GM19035 (cell line): Measurements from ENCODE around the gene MVB12B.

Source experiments
- ATAC-seq: cut with Tn5 transposase; IDR thresholded peaks from one replicate; pipeline ENCODE4 v1.9.1; 2021; ENCODE audit not compliant: unreplicated experiment

The MVB12B gene

GRCh38 chr9:126357074-126357473 lies 30.4 kb downstream of the MVB12B start:
- ATAC-seq, result no peak

DNA sequence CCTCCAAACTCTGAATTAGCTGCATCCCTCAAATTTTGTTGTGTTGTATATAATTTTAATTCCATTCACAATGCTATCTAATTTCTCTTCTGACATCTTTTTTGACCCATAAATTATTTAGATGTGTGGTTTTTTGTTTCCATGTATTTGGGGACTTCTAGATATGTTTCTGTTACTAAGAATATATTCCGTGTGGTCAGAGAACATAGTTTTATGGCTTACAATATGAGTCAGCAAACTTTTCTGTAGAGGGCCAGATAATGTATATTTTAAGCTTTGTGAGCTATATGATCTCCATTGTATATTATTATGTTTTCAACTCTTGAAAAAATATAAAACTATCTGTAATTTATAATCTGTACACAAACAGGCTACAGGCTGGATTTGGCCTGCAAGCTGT lies 33.4 kb downstream of the MVB12B start:
- ATAC-seq, result no peak

GRCh38 chr9:126361810-126362238 lies 35.2 kb downstream of the MVB12B start:
- no peak for ATAC-seq

GRCh38 chr9:126363250-126363649 lies 36.6 kb downstream of the MVB12B start:
- ATAC-seq, result no peak

GRCh38 chr9:126363847-126364671 lies 37.4 kb downstream of the MVB12B start:
- no peak for ATAC-seq

- no peak for ATAC-seq
Measured at GRCh38 chr9:126365780-126366179, 39.2 kb downstream of the MVB12B start.

DNA sequence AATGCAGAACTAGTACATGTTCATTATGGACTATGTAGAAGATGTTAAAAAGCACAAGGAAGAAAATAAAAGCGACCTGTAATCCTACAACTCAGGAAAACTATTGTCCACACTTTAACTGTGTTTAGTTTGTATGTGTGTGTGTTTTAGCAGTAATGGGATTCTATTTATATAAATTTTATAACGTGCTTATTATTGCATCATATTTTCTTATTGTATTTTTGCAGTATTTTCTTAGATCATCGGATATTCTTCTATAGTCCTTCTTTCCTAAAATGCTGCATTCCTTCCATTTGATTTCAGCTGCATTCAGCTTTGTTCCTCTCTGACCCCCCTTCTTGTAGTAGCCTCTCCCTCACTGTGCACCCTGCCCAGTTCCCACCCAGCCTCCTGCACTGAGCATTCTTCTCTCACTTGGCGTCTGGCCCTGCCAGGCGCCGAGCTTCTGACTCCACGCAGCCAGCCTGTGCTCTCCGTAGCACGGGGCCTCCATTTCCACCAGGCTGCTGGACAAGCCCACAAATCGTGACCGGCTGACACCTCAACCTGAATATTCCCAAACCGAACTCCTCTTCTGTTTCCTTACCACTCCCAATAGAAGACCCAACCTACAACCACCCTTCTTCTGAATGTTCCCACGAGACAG lies 39.9 kb downstream of the MVB12B start:
- no peak for ATAC-seq

- no peak for ATAC-seq
Measured at GRCh38 chr9:126367139-126367538, 40.5 kb downstream of the MVB12B start.

DNA sequence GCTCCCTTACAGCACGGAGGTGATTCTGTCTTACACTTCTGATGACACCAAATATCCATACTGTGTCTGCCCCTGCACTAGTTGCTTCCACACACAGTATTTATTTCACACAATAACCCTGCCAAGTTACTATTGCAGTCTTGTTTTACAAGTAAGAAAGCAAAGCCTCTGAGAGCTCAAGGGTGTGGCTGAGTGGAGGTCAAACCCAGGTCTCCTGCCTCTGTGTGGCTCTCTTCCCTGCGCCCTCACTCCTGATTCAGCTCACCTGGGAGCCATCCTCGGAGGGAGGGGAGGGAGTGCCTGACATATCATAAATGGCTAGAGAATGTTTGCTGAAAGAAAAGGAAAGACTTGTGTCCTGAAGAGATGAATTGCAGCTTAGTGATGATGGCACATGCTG lies 41.0 kb downstream of the MVB12B start:
- no peak for ATAC-seq

DNA sequence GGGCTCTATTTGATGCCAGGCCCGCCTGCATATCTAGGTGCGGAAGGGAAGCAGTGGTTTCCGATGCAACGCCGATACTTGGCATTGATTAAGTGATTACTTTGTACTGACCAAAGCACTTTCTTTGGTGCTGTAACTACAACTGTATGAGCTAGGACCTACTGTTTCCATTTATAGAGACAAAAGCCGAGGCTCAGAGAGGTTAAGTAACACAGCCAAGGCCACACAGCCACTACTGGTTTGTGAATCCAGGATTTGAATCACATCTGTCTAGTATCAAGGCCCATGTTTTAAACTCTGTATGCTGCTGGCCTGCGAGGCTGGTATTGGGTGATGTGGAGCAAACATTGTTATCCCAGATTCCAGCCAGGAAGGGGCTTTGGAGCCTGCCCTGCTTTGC lies 41.4 kb downstream of the MVB12B start:
- no peak for ATAC-seq

GRCh38 chr9:126371007-126371870 lies 44.6 kb downstream of the MVB12B start:
- ATAC-seq, result no peak

GRCh38 chr9:126372716-126373115 lies 46.1 kb downstream of the MVB12B start:
- ATAC-seq, result no peak

GRCh38 chr9:126373241-126373640 lies 46.6 kb downstream of the MVB12B start:
- ATAC-seq, result no peak

GRCh38 chr9:126374366-126374781 lies 47.7 kb downstream of the MVB12B start:
- no peak for ATAC-seq

- ATAC-seq, result no peak
Measured at GRCh38 chr9:126375386-126375785, 48.8 kb downstream of the MVB12B start.

DNA sequence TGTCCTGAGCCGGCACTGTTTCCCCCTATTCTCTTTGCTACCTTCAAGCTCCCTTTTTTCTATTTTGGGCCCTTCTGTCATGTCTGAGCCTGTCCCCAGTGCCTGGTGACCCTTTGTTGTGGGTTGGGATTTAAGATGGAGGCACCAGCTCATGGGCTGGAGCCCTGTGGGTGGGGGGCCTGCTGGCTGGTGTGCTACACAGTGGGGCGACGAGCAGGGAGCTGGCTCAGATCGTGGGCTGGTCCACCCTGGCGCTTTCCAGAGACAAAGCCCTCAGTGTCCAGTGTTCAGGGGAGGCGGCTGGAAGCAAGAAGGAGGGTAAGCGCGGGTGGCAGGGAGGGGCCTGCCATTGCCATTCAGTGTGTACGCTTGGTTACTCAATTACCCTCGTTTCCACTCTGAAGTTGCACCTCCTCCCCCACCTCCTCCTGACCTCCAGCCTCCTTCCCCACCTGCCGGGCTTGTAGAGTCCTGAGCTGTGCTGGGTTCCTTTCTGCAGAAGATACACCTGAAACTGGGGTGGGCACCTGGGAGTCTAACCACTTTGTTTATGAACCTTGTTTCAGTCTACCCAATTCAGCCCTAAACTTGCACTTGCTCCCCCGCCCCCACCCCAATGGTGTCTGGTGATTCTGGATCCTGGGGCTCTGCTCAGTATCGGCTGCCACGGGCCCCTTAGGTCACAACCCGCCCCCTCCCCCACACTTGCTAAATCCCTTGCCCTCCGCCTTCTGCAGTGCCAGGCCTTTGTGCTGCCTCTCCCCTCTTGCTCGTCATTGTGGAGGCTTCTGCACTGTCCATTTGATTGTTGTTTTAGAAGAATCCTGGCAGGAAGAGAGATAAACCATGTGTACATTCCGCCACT lies 49.9 kb downstream of the MVB12B start:
- no peak for ATAC-seq

DNA sequence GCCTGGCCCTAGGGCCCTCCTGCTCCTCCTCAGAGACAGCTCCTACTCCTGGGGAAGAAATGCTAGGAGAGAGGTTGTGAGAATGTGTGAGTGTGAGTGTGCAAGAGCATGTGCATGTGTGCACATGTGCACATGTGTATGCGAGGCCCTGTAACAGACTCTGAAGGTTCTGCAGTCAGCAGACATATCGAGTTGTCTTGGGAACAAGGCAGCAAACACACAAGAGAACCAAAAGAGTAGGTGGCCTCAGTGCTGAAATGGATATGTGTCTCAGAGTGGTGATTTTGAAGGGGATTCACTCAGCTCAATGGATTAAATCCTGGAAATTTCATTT lies 50.5 kb downstream of the MVB12B start:
- no peak for ATAC-seq

GRCh38 chr9:126377536-126377935 lies 50.9 kb downstream of the MVB12B start:
- ATAC-seq, result no peak

GRCh38 chr9:126378761-126379160 lies 52.1 kb downstream of the MVB12B start:
- no peak for ATAC-seq

GRCh38 chr9:126379661-126380360 lies 53.2 kb downstream of the MVB12B start:
- no peak for ATAC-seq
